Measurements from ENCODE around the gene PMPCA.

PMPCA gene

GRCh38 chr9:136379401-136379800, 31.1 kb upstream of the PMPCA start:
- DNase-seq (ENCODE audit: low read depth) = no peak
- no peak overlapping the region for H3K4me3 ChIP-seq (ENCODE audit: low read depth, low read length)
- no peak for TF ChIP-seq CTCF (IDR thresholded peaks at IDR 0.05; ENCODE audit: insufficient read depth, low read depth, low read length, missing control alignments)

GRCh38 chr9:136379891-136380290, 30.6 kb upstream of the PMPCA start:
- no peak for TF ChIP-seq CTCF (IDR thresholded peaks at IDR 0.05; ENCODE audit: insufficient read depth, low read depth, low read length, missing control alignments)
- DNase-seq (ENCODE audit: low read depth) = no peak
- H3K4me3 ChIP-seq (ENCODE audit: low read depth, low read length) = no peak overlapping the region

- no peak for DNase-seq (ENCODE audit: low read depth)
- no peak overlapping the region for H3K4me3 ChIP-seq (ENCODE audit: low read depth, low read length)
- no peak for TF ChIP-seq CTCF (IDR thresholded peaks at IDR 0.05; ENCODE audit: insufficient read depth, low read depth, low read length, missing control alignments)
Measured at GRCh38 chr9:136380381-136380780, 30.1 kb upstream of the PMPCA start.

- no peak overlapping the region for H3K4me3 ChIP-seq (ENCODE audit: low read depth, low read length)
- no peak for TF ChIP-seq CTCF (IDR thresholded peaks at IDR 0.05; ENCODE audit: insufficient read depth, low read depth, low read length, missing control alignments)
- DNase-seq (ENCODE audit: low read depth) = no peak
Measured at GRCh38 chr9:136381311-136381710, 29.1 kb upstream of the PMPCA start.

GRCh38 chr9:136381966-136382513, 28.4 kb upstream of the PMPCA start:
- no peak for TF ChIP-seq CTCF (IDR thresholded peaks at IDR 0.05; ENCODE audit: insufficient read depth, low read depth, low read length, missing control alignments)
- DNase-seq (ENCODE audit: low read depth) = no peak
- H3K4me3 ChIP-seq (ENCODE audit: low read depth, low read length) = no peak overlapping the region

- no peak for TF ChIP-seq CTCF (IDR thresholded peaks at IDR 0.05; ENCODE audit: insufficient read depth, low read depth, low read length, missing control alignments)
- DNase-seq (ENCODE audit: low read depth) = no peak
- H3K4me3 ChIP-seq (ENCODE audit: low read depth, low read length) = no peak overlapping the region
Measured at GRCh38 chr9:136383436-136383835, 27.0 kb upstream of the PMPCA start.

- no peak for DNase-seq (ENCODE audit: low read depth)
- no peak for TF ChIP-seq CTCF (IDR thresholded peaks at IDR 0.05; ENCODE audit: insufficient read depth, low read depth, low read length, missing control alignments)
- no peak overlapping the region for H3K4me3 ChIP-seq (ENCODE audit: low read depth, low read length)
Measured at GRCh38 chr9:136385015-136385414, 25.4 kb upstream of the PMPCA start.
